Choroid plexus epithelial cell (primary cell): ENCODE data around the gene SH3RF1.
"Not testable (repeated sequence)": the region's sequence is repeated elsewhere in the genome, so short reads cannot be mapped to it uniquely, and the experiment has no call there.

Experiments
- DNase-seq: peaks from one replicate; pipeline ENCODE4 v3.0.0-alpha.2; 2010; ENCODE audit warnings: low read depth
- H3K4me3 ChIP-seq: 2 replicates; pipeline ENCODE4 v1.5.1; 2011; ENCODE audit warnings: low read depth, mild to moderate bottlenecking, control low read depth, low read length, moderate library complexity
- TF ChIP-seq, protein P1 (sequence below): conservative IDR thresholded peaks from 2 replicates; pipeline ENCODE4 v1.5.1; 2011; ENCODE audit warnings: low read depth, mild to moderate bottlenecking, control low read depth, inconsistent platforms, low read length, moderate library complexity

SH3RF1 gene

DNA sequence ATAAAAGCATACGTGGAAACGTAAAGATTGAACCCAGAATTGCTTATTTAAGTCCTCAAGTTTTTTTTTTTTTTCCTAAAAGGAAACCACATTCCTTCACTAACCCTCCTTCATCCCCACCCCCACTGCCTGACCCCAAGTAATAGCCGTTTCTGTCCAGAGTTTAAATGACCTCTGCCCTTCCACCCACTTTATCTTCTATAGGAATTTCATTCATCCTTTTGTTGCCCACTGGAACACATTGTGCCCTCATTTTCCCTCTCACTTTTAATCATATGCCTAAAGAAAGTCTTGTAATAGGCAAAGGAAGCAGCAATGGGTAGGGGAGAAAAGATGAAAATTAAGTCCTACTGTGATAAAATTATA lies 62.7 kb downstream of the SH3RF1 start:
- peak; percentile 39 for DNase-seq
- no peak overlapping the region for H3K4me3 ChIP-seq
- TF ChIP-seq, protein P1, sequence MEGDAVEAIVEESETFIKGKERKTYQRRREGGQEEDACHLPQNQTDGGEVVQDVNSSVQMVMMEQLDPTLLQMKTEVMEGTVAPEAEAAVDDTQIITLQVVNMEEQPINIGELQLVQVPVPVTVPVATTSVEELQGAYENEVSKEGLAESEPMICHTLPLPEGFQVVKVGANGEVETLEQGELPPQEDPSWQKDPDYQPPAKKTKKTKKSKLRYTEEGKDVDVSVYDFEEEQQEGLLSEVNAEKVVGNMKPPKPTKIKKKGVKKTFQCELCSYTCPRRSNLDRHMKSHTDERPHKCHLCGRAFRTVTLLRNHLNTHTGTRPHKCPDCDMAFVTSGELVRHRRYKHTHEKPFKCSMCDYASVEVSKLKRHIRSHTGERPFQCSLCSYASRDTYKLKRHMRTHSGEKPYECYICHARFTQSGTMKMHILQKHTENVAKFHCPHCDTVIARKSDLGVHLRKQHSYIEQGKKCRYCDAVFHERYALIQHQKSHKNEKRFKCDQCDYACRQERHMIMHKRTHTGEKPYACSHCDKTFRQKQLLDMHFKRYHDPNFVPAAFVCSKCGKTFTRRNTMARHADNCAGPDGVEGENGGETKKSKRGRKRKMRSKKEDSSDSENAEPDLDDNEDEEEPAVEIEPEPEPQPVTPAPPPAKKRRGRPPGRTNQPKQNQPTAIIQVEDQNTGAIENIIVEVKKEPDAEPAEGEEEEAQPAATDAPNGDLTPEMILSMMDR = no peak

DNA sequence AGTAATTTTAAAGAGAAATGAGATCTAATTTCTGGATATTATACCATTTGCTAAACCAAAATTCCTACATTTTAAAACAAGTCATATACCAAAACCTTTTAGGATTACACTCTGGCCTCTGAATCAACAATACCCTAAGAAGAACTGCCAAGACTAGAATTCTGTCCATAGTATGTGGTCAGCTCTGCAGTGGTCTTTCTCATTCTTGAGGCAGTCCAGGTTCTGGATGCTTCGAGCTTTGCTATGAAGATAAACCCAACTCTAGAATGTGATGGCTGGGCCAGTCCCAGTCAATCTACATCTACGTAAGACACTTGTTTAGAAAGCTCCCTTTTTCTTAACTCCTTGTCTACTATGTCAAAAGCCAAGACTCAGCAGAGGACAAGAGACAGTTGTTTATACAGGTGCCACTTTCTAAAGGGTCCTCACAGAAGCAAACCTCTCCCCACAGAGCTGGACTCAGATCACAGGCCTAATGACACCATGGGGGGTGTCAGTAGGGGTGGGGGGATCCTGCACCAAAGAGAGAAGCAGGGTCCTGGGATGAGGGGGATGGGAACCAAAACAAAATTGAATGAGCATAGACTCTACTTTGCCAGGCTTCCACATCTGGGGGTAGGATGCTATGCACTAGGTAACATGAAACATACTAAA lies 63.2 kb downstream of the SH3RF1 start:
- TF ChIP-seq, protein P1 = no peak
- peak; percentile 51 for DNase-seq
- no peak overlapping the region for H3K4me3 ChIP-seq

DNA sequence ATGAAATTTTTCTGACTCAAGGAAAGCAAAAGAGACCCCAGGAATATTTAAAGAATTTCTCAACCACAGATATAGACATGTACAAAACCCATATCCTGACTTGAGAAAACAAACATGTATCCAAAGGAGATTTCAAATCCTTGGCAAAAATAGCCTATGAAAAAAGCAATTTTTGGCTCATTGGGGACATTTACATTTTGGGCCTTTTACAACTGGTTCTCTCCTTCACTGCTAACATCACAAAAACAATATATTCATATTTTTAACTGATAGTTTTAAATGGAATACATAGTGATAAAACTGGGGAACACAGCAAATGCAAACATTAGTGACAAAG lies 65.0 kb downstream of the SH3RF1 start:
- DNase-seq = no peak
- TF ChIP-seq, protein P1 = no peak
- no peak overlapping the region for H3K4me3 ChIP-seq

DNA sequence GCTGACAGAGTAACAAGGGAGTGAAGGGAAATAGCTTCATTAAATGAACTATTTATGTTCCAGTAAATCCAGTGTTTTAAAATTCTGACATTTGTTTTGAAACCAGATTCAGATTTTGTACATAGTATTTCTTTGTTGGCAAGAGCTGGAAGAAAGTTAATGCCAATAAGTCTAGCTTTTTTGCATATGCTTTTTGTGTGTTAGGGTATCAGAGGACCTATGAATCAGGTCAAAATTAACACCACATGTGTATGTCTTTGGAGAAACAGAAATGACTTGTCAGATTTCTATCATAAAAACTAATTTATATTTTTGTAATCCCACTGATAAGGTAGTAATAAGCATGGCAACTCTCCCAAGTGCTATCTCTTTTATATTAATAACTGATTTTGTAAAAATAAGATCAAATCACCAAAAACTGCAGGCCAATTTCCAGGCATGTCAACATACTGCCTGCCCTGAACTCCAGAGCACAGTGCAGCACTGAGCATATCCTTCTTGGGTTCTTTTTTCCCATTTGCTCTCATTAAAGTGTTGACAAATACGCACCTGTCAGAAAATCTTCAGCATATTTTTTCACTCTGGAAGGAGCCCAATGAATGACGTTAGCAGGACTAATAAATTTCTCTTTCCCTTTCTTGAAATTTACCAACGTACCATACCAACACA lies 65.5 kb downstream of the SH3RF1 start:
- no peak for DNase-seq
- TF ChIP-seq, protein P1 = no peak
- H3K4me3 ChIP-seq = no peak overlapping the region

DNA sequence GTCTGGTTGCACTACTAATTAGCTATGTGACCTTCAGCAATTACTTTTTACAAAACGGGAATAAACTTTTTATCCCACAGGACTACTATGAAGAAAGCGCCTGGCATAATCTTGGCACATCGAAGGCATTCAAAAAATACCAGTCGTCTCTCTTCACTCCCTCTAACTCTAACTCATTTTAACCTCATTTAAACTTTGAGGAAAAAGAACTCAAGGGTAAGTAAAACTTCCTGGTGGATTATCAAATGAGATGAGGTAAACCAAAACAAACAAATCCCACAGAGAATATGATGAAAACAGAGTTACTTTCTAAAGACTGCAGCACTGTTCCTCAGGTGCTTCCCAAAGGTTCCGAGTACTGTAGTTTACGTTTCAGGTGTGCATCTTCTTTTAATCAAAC lies 66.9 kb downstream of the SH3RF1 start:
- no peak overlapping the region for H3K4me3 ChIP-seq
- DNase-seq = no peak
- TF ChIP-seq, protein P1 = no peak

DNA sequence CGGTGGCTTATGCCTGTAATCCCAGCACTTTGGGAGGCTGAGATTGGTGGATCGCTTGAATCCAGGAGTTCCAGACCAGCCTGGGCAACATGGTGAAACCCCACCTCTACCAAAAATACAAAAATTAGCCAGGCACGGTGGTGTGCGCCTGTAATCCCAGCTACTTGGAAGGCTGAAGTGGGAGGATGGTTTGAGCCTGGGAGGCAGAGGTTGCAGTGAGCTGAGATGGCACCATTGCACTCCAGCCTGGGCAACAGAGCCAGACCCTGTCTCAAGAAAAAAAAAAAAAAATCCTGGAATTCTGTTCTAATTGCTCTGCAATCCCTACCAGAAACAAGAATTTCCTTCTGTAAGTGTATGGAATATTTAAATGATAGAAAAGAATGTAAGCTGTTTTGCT lies 67.5 kb downstream of the SH3RF1 start:
- not testable (repeated sequence) for H3K4me3 ChIP-seq, DNase-seq

DNA sequence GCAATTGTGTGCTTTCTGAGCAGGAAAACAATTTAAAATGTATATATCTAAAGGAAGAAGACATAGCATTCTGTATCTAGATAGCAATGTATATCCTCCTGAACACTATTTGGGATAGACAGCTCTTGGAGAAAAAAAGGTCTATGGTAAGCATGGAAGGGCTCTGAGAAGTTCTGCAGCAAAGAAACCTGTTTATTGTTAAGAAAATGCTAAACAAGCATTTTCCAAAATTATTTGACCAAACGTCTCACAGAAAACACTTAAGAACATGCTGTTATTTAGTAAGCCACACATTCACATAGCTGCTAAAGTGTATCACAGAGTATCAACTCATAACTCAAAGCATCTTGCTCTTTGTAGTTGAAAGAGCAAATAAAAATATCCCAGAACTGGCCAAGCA lies 67.9 kb downstream of the SH3RF1 start:
- DNase-seq = no peak
- no peak overlapping the region for H3K4me3 ChIP-seq
- TF ChIP-seq, protein P1 = no peak
